GM19025 (cell line): ENCODE measurements around the gene RAD23A.
"Not testable (repeated sequence)": the region's sequence is repeated elsewhere in the genome, so short reads cannot be mapped to it uniquely, and the experiment has no call there.

ENCODE experiments used
- ATAC-seq: cut with Tn5 transposase; IDR thresholded peaks from one replicate; pipeline ENCODE4 v1.9.1; 2021; ENCODE audit warnings: mild to moderate bottlenecking, low read depth, moderate library complexity; ENCODE audit not compliant: unreplicated experiment

RAD23A gene

GRCh38 chr19:12937093-12937926 is 8.4 kb upstream of the RAD23A start:
- ATAC-seq: no peak

GRCh38 chr19:12937927-12938778 is 7.5 kb upstream of the RAD23A start, which contains the start of gene CALR:
TSS of gene CALR (plus strand) at chr19:12938609. CDS start at chr19:12938680, 71 bp downstream.
- ATAC-seq: peak; percentile 85

GRCh38 chr19:12938779-12939601 is 6.7 kb upstream of the RAD23A start:
- ATAC-seq: peak; percentile 2

DNA sequence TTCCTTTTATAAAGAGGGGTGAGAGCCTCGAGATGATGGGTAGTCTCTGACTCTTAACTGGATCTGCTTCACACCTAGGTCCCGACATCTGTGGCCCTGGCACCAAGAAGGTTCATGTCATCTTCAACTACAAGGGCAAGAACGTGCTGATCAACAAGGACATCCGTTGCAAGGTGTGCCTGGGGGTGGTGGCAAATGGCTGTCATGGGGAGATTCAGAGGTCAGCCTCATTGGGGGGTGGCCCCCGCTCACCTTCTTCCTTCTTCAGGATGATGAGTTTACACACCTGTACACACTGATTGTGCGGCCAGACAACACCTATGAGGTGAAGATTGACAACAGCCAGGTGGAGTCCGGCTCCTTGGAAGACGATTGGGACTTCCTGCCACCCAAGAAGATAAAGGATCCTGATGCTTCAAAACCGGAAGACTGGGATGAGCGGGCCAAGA is 5.7 kb upstream of the RAD23A start:
- ATAC-seq: no peak

DNA sequence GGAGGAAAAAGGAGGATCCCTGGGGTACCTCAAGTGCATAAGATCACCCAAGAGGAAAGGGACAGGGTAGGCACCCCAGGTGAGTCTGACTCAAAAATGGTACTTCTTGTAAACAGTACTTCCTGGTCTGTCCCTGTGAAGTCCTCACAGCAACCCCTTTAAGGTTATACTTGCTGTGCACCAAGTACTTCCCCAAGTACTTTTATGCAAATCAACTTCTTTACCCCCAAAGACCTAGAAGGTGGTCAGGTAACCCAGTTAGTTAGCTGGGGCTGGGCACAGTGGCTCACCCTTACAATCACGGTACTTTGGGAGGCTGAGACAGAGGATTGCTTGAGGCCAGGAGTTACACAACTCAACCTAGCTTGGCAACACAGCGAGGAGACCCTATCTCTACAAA is 4.8 kb upstream of the RAD23A start:
- ATAC-seq: no peak

DNA sequence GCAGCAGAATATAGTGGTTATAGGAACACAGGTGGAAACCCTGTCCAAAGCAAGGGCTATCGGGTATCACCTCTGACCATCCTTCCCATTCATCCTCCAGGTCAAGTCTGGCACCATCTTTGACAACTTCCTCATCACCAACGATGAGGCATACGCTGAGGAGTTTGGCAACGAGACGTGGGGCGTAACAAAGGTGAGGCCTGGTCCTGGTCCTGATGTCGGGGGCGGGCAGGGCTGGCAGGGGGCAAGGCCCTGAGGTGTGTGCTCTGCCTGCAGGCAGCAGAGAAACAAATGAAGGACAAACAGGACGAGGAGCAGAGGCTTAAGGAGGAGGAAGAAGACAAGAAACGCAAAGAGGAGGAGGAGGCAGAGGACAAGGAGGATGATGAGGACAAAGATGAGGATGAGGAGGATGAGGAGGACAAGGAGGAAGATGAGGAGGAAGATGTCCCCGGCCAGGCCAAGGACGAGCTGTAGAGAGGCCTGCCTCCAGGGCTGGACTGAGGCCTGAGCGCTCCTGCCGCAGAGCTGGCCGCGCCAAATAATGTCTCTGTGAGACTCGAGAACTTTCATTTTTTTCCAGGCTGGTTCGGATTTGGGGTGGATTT is 2.1 kb upstream of the RAD23A start:
- ATAC-seq: no peak

DNA sequence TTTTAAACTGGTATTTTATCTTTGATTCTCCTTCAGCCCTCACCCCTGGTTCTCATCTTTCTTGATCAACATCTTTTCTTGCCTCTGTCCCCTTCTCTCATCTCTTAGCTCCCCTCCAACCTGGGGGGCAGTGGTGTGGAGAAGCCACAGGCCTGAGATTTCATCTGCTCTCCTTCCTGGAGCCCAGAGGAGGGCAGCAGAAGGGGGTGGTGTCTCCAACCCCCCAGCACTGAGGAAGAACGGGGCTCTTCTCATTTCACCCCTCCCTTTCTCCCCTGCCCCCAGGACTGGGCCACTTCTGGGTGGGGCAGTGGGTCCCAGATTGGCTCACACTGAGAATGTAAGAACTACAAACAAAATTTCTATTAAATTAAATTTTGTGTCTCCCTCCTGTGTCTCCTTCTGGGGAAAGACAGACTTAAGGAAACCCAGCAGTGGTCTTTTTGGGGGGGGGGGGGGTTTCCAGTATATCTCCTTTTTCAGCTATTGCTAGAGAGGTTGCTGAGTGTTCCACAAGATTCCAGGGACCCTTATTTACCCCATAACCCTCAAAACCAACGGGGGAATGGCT is 1.5 kb upstream of the RAD23A start:
- ATAC-seq: no peak

- peak; percentile 38 for ATAC-seq
Observed at GRCh38 chr19:12946092-12946721, 545 bp downstream of the RAD23A start.

- ATAC-seq: no peak
Observed at GRCh38 chr19:12946731-12947496, 1.3 kb downstream of the RAD23A start.

GRCh38 chr19:12947702-12948611 is 2.3 kb downstream of the RAD23A start:
- ATAC-seq: no peak

DNA sequence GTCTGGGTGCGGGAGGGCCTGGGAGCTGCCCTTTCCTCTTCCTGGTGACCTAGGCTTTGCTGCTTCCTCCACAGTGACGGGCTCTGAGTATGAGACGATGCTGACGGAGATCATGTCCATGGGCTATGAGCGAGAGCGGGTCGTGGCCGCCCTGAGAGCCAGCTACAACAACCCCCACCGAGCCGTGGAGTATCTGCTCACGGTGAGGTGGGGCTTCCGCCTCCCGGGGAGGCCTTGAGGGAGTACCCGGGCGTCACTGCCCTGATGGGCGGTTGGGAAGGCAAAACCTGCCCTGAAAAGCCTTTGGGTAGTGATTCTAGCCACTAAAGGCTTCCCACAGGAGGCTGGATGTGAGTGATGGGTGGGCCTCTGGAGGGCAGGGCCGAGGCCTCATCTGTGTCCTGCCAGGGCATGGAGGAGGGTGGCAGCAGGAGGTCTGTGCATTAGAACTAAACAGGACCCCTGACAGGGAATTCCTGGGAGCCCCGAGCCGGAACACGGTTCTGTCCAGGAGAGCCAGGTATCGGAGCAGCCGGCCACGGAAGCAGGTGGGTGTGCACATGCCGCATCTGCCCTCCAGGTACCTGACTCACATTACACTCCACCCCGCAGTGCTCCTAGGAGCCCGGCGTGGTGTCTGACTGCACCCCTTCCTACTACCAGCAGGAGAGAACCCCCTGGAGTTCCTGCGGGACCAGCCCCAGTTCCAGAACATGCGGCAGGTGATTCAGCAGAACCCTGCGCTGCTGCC is 3.1 kb downstream of the RAD23A start:
- ATAC-seq: no peak

DNA sequence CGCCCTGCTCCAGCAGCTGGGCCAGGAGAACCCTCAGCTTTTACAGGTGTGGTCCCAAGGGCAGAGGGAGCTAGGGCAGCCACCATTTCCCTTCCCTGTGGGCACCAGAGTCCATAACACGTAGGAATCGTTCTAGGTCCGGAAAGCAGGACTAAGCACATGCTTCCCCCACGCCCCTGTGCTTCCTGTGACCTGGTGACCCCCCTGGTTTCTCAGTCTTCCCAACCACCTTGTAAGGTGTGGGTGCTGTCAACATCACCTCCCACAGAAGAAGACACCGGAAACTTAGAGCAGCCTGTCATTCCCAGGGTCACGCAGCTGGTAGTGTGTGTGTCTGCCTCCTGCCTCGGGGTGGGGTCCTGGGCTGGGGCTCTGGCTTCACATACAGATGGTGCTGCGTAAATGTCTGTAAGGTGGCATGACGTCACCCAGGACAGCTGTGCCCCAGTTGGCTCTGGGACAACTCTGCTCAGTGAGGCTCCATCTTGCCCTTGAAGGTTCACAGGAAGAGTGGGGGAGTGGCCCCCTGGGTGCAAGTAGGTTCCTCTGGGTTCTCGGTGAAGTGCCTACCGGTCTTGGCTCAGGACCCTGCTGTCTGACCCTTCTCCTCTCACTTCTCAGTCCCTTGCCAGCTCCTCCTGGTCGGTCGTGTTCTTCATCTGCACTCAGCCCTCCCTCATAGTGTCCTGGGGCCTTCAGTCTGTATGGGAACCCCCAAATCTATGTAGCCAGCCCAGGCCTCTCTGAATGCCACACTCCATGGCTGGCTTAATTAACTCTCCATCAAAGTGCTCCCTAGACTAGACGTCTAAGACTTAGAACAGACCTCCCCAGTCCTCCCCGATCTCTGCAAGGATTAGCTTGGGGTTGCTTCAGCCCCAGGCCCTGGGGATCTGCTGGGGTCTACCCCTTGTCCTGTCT is 4.0 kb downstream of the RAD23A start:
- no peak for ATAC-seq

DNA sequence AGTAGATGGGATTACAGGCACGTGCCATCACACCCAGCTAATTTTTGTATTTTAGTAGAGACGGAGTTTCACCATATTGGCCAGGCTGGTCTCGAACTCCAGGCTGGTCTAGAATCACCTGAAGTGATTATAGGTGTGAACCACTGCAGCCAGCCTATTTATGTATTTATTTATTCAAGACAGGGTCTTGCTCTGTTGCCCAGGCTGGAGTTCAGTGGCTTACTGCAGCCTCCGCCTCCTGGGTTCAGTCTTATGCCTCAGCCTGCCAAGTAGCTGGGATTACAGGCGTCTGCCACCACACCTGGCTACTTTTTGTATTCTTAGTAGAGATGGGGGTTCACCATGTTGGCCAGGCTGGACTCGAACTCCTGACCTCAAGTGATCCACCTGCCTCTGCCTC is 6.4 kb downstream of the RAD23A start:
- not testable (repeated sequence) for ATAC-seq

GRCh38 chr19:12952488-12953137 is 7.0 kb downstream of the RAD23A start:
- ATAC-seq: no peak

DNA sequence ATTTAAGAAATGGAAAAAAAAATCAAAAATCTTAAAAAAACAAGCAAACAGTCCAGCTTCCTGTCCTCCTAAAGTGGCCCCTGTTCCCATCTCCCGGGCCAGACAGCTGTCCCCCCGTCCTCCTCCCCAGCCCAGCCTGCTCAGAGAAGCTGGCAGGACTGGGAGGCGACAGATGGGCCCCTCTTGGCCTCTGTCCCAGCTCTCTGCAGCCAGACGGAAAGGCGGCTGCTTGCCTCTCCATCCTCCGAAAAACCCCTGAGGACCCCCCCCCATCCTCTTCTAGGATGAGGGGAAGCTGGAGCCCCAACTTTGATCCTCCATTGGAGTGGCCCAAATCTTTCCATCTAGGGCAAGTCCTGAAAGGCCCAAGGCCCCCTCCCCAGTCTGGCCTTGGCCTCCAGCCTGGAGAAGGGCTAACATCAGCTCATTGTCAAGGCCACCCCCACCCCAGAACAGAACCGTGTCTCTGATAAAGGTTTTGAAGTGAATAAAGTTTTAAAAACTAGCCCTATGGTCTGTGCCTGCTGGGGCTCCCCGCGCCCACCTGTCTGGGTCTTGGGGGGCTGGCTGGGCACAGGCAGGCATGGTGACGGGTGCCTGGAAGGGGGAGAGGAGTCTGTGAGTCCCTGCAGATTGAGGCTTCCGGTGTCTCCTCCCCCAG is 7.6 kb downstream of the RAD23A start:
- ATAC-seq: no peak
